ENCODE measurements around the gene MSANTD3.
A peak's percentile ranks its signal among the peaks of the same experiment; 100 is the strongest.
"Not testable (repeated sequence)": the region's sequence is repeated elsewhere in the genome, so short reads cannot be mapped to it uniquely, and the experiment has no call there.

MSANTD3 gene

DNA sequence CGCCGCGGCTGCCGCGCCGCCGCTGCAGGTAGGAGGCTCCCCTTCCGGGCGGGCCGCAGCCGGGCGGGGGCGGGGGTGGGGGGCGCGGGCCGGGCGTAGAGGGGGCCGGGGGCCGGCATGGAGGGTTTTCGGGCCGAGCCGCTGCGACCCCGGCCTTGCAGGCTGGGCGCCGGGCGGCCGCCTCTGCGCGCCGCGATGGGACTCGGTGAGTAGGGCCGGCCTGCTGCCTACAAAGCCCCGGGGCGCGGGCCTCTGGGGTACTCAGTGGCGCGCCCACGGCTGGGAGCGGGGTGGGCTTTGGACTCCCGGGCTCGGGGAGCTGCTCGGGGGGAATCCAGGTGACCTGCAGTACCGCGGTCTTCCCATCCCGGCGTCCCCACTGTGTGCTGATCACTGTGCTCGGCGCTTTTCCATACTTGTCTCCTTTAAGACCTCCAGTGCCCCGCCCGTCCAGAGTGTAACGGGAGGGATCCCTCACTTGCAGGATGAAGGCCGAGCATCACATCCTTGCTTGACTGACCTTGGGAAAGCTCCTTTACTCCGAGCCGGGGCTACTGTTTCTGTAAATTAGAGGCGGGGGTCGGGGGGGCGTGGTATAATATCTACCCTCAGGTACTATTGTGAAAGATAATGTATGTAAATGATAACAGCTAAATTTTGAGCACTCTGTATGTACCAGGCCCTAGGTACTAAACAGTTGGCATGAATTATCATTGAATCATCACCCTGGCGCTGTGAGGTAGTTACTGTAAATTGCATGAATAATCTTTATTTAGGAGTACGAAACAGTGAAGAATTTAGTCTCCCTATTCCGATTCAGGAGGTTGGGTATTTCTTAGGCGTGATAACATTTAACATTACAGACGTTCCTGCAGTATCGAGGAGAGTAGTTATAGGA, 672 bp downstream of the MSANTD3 start:
- no peaks in the 10 kb centered on the region for H3K27me3 ChIP-seq (replicated peaks; ENCODE audit: control insufficient read depth, insufficient read depth, low read length, poor library complexity, severe bottlenecking)
- peak overlapping the region; percentile 51 for H3K27ac ChIP-seq (ENCODE audit: insufficient read depth, low read length, poor library complexity, severe bottlenecking)
- no peaks in the 10 kb centered on the region for H3K9me3 ChIP-seq (ENCODE audit: control insufficient read depth, low read length)
- H3K4me1 ChIP-seq (ENCODE audit: control insufficient read depth, insufficient read depth, low read length, poor library complexity, severe bottlenecking): peaks cover 10% of the 10 kb centered on the region
- H3K36me3 ChIP-seq (ENCODE audit: control insufficient read depth, insufficient read depth, low read length): no peaks in the 10 kb centered on the region
- peak overlapping the region; percentile 72 for H3K4me3 ChIP-seq (ENCODE audit: insufficient read depth, low read depth, low read length, poor library complexity, severe bottlenecking)
- peak in 1 of 3 donors; percentile 3 for DNase-seq

DNA sequence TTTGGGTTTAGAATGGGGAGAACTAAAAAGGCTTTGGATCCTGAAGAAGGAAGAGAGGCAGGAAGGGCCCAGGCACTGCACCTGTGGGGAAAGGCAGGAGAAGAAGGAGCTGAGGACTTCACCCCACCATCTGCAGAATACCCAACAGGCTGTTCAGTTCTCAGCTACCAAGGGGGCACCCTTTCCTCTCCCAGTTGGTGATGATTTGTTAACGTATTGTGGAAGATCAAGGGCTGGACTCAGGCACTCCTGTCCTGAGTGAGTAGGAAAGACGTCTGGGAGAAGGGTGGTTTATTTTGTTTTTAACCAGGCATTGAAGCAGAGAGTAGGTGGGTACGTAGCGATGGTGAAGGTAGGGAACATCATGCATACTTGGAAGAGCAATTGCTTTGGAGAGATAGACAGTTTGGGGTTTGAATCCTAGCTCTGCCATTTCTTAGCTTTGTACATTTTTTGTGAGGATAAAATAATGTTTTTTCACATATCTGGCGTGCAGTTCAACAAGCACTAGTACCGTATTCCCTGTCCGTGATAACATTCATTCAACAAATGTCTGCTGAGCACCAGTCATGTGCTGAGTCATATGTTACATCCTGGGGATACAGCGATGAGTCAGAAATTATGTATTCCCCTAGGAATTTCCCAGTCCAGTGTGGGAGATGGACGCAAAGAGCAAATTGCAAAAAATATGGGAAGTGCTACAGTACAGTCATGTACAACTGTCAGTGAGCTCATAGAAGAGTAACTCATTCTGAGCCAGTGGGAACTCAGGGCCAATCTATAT, 2.1 kb downstream of the MSANTD3 start:
- H3K27ac ChIP-seq (ENCODE audit: insufficient read depth, low read length, poor library complexity, severe bottlenecking): no peak overlapping the region
- H3K4me1 ChIP-seq (ENCODE audit: control insufficient read depth, insufficient read depth, low read length, poor library complexity, severe bottlenecking): peaks cover 10% of the 10 kb centered on the region
- no peak for DNase-seq
- no peak overlapping the region for H3K4me3 ChIP-seq (ENCODE audit: insufficient read depth, low read depth, low read length, poor library complexity, severe bottlenecking)
- no peaks in the 10 kb centered on the region for H3K36me3 ChIP-seq (ENCODE audit: control insufficient read depth, insufficient read depth, low read length)
- H3K27me3 ChIP-seq (replicated peaks; ENCODE audit: control insufficient read depth, insufficient read depth, low read length, poor library complexity, severe bottlenecking): no peaks in the 10 kb centered on the region
- no peaks in the 10 kb centered on the region for H3K9me3 ChIP-seq (ENCODE audit: control insufficient read depth, low read length)

DNA sequence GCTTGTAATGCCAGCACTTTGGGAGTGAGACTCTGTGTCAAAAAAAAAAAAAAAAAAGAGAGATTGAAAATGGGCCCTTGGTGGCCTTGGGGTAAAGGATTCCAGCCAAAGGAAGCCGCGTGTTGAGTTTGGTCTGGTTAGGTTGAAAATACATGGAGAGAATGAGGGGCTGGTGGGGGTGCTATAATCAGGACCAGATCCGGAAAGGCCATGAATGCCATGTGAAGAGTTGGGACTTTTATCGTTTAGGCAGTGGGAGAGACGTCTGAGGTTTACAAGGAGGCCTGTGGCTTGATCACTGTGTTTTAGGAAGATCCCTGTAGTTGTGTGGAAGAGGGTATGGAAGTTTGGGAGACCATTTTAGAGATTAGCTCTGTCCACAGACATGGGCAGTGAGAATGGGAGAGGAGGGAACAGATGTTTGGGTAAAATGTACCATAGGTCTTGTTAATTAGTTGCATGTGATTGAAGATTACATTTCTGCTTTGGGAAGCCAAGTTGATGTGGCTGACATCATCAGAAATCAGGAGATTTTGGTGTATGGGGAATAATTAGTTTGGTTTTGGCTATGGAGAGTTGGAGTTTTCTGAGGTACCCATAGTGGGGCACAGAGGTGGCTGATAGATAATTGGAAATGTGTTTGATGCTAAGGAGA, 3.5 kb downstream of the MSANTD3 start:
- H3K4me1 ChIP-seq (ENCODE audit: control insufficient read depth, insufficient read depth, low read length, poor library complexity, severe bottlenecking): peaks cover 10% of the 10 kb centered on the region
- H3K36me3 ChIP-seq (ENCODE audit: control insufficient read depth, insufficient read depth, low read length): no peaks in the 10 kb centered on the region
- no peaks in the 10 kb centered on the region for H3K9me3 ChIP-seq (ENCODE audit: control insufficient read depth, low read length)
- no peaks in the 10 kb centered on the region for H3K27me3 ChIP-seq (replicated peaks; ENCODE audit: control insufficient read depth, insufficient read depth, low read length, poor library complexity, severe bottlenecking)
- no peak overlapping the region for H3K27ac ChIP-seq (ENCODE audit: insufficient read depth, low read length, poor library complexity, severe bottlenecking)
- no peak overlapping the region for H3K4me3 ChIP-seq (ENCODE audit: insufficient read depth, low read depth, low read length, poor library complexity, severe bottlenecking)
- DNase-seq: no peak

DNA sequence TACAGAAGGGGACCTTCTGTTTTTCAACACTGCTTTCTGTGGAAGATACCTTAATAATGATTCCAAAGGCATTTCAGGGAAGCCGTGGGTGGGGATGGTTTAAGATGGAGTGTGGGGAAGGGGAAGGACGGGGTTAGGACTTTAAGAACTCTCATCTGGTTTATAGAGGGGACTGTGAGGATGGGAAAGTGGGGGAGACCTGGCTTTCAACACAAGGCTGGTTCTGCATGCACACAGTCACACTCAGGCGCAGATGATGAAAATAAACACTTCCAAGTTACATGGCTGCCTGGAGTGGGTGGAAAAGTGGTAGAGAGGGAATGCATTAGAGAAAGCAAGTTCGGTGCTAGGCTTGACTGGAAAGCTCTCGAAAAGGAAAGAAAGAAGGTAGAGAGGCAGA, 4.9 kb downstream of the MSANTD3 start:
- no peaks in the 10 kb centered on the region for H3K36me3 ChIP-seq (ENCODE audit: control insufficient read depth, insufficient read depth, low read length)
- H3K27ac ChIP-seq (ENCODE audit: insufficient read depth, low read length, poor library complexity, severe bottlenecking): no peak overlapping the region
- no peaks in the 10 kb centered on the region for H3K27me3 ChIP-seq (replicated peaks; ENCODE audit: control insufficient read depth, insufficient read depth, low read length, poor library complexity, severe bottlenecking)
- peaks cover 10% of the 10 kb centered on the region for H3K4me1 ChIP-seq (ENCODE audit: control insufficient read depth, insufficient read depth, low read length, poor library complexity, severe bottlenecking)
- no peak for DNase-seq
- H3K4me3 ChIP-seq (ENCODE audit: insufficient read depth, low read depth, low read length, poor library complexity, severe bottlenecking): no peak overlapping the region
- no peaks in the 10 kb centered on the region for H3K9me3 ChIP-seq (ENCODE audit: control insufficient read depth, low read length)

DNA sequence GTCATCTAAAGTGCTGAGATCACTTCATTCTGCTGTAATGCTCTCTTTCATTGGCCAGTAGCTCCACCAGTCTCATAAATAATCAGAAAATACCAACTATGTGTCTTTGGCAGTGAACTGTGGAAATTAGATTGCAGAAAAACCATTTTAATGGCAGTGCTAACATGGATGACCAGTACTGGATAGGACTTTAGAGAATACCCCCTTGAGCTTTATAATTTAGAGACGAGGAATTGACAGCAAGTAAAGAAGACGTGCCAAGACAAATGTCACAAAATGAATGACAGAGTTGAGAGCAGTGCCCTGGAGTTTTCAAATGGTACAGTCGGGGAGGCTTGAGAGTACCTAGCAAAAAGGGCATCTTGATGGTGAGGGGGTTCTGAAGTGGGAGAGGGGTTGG, 5.8 kb downstream of the MSANTD3 start:
- Histone ChIP-seq H3K4me1 (ENCODE audit: control insufficient read depth, insufficient read depth, low read length, poor library complexity, severe bottlenecking) (peaks cover 8% of the 10 kb centered on the region), H3K27me3 (replicated peaks; ENCODE audit: control insufficient read depth, insufficient read depth, low read length, poor library complexity, severe bottlenecking) (no peaks in the 10 kb centered on the region), H3K4me3 (ENCODE audit: insufficient read depth, low read depth, low read length, poor library complexity, severe bottlenecking) (no peak overlapping the region), H3K9me3 (ENCODE audit: control insufficient read depth, low read length) (no peaks in the 10 kb centered on the region), H3K36me3 (ENCODE audit: control insufficient read depth, insufficient read depth, low read length) (no peaks in the 10 kb centered on the region), H3K27ac (ENCODE audit: insufficient read depth, low read length, poor library complexity, severe bottlenecking) (no peak overlapping the region)
- DNase-seq: no peak

DNA sequence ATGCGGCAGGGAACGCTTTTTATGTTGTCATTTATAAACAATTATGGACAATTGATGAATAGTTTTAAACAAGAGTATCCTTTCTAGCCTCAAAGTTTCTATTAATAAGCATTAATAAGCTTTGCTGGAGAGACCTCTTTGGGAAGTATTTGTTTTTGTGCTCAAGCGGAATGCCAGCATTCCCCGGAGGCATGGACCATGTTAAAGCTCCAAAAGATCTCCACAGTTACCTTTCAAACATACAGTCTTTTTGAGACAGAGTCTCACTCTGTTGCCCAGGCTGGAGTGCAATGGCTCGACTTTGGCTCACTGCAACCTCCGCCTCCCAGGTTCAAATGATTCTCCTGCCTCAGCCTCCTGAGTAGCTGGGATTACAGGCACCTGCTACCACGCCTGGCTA, 9.6 kb downstream of the MSANTD3 start:
- H3K4me3 ChIP-seq (ENCODE audit: insufficient read depth, low read depth, low read length, poor library complexity, severe bottlenecking): no peak overlapping the region
- DNase-seq: no peak
- H3K4me1 ChIP-seq (ENCODE audit: control insufficient read depth, insufficient read depth, low read length, poor library complexity, severe bottlenecking): no peaks in the 10 kb centered on the region
- no peaks in the 10 kb centered on the region for H3K9me3 ChIP-seq (ENCODE audit: control insufficient read depth, low read length)
- no peak overlapping the region for H3K27ac ChIP-seq (ENCODE audit: insufficient read depth, low read length, poor library complexity, severe bottlenecking)
- H3K36me3 ChIP-seq (ENCODE audit: control insufficient read depth, insufficient read depth, low read length): no peaks in the 10 kb centered on the region
- H3K27me3 ChIP-seq (replicated peaks; ENCODE audit: control insufficient read depth, insufficient read depth, low read length, poor library complexity, severe bottlenecking): no peaks in the 10 kb centered on the region

DNA sequence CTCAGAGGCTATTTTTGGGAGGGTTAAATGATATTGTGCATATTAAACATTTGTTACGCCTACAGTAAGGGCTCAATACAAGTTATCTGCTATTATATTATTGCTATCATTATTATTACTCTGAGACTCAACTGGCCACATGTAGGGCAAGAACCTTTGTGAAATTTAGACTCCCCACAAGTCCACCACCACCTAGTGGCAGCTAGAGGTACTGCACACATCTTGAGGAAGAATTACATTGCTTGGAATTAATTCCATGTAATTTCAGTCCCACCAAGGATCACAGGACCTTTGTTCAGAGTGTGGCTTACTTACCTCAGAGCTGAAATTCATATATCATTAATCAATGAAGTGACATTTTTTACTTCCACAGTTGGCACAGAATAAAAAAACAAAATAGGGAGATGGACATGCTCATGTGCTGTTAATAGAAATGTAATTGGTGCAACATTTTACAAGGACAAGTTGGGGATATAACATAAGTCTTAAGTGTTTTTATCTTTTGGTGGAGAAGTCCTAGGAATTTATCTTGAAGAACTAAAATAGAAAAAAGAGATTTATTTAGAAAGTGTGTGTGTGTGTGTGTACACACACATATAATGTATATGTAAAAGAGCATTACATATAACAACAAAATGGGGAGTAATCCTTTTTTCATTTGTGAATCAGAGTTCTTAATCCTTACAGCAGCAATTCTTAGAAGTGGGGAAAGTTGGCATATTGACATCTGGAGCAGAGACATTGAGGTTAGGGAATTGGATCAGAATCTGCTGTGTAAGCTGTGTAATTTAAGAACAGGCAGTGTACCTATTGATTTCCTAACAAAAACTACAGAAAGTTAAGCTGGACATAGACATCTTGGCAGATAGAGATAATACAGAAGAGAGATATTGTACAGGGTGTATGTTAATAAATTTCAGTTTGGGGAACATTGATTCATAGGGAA, 11.2 kb downstream of the MSANTD3 start:
- H3K9me3 ChIP-seq (ENCODE audit: control insufficient read depth, low read length): no peaks in the 10 kb centered on the region
- no peaks in the 10 kb centered on the region for H3K27me3 ChIP-seq (replicated peaks; ENCODE audit: control insufficient read depth, insufficient read depth, low read length, poor library complexity, severe bottlenecking)
- DNase-seq: peak; percentile 6 to 49 (median 21)
- H3K4me3 ChIP-seq (ENCODE audit: insufficient read depth, low read depth, low read length, poor library complexity, severe bottlenecking): no peak overlapping the region
- no peak overlapping the region for H3K27ac ChIP-seq (ENCODE audit: insufficient read depth, low read length, poor library complexity, severe bottlenecking)
- H3K36me3 ChIP-seq (ENCODE audit: control insufficient read depth, insufficient read depth, low read length): no peaks in the 10 kb centered on the region
- no peaks in the 10 kb centered on the region for H3K4me1 ChIP-seq (ENCODE audit: control insufficient read depth, insufficient read depth, low read length, poor library complexity, severe bottlenecking)

DNA sequence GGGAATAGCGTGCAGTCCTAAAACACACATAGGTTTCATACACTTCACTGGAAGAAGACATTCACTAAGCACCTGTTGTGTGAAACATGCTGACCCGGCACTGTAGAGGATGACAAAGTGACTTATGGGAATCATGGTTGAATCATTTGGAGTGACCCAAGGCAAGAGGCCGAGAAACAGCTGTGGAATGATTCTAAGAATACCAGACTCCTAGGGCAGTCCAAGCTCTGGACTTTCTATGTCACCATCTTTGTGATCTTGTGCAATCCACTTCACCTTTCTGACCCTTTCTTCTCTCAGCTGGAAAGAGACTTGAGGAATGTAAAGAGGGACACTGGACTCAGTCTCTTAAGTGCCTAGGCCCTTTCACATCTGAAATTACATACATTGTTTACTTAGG, 13.1 kb downstream of the MSANTD3 start:
- Histone ChIP-seq H3K4me3 (ENCODE audit: insufficient read depth, low read depth, low read length, poor library complexity, severe bottlenecking) (no peak overlapping the region), H3K36me3 (ENCODE audit: control insufficient read depth, insufficient read depth, low read length) (no peaks in the 10 kb centered on the region), H3K4me1 (ENCODE audit: control insufficient read depth, insufficient read depth, low read length, poor library complexity, severe bottlenecking) (no peaks in the 10 kb centered on the region), H3K27ac (ENCODE audit: insufficient read depth, low read length, poor library complexity, severe bottlenecking) (no peak overlapping the region), H3K9me3 (ENCODE audit: control insufficient read depth, low read length) (no peaks in the 10 kb centered on the region), H3K27me3 (replicated peaks; ENCODE audit: control insufficient read depth, insufficient read depth, low read length, poor library complexity, severe bottlenecking) (no peaks in the 10 kb centered on the region)
- no peak for DNase-seq

DNA sequence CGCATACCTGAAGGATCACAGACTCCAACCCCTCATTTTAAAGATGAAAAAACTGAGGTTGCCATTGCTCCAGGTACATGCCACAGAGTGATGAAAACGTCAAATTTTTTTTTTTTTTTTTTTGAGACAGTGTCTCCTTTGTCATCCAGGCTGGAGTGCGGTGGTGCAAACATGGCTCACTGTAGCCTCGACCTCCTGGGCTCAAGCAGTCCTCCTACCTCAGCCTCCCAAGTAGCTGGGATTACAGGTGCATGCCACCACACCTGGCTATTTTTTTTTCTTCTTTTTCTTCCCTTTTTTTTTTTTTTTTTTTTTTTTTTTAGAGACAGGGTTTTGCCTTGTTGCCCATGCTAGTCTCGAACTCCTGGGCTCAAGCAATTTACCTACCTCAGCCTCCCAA, 13.5 kb downstream of the MSANTD3 start:
- H3K4me3 ChIP-seq (ENCODE audit: insufficient read depth, low read depth, low read length, poor library complexity, severe bottlenecking); DNase-seq; H3K36me3 ChIP-seq (ENCODE audit: control insufficient read depth, insufficient read depth, low read length); H3K27ac ChIP-seq (ENCODE audit: insufficient read depth, low read length, poor library complexity, severe bottlenecking); H3K9me3 ChIP-seq (ENCODE audit: control insufficient read depth, low read length); H3K27me3 ChIP-seq (replicated peaks; ENCODE audit: control insufficient read depth, insufficient read depth, low read length, poor library complexity, severe bottlenecking); H3K4me1 ChIP-seq (ENCODE audit: control insufficient read depth, insufficient read depth, low read length, poor library complexity, severe bottlenecking): not testable (repeated sequence)
